Loucy (cell line): ENCODE results near the gene CADM3.

Source experiments
- H2AFZ ChIP-seq: fragments of 200-600 bp; sonication (generic); 2 replicates; pipeline ENCODE4 v1.6.0; 2016; ENCODE audit warnings: antibody characterized with exemption, mild to moderate bottlenecking, low read length, moderate library complexity
- H3F3A ChIP-seq: fragments of 200-600 bp; 2 replicates; pipeline ENCODE4 v1.6.0; 2016; ENCODE audit warnings: antibody characterized with exemption, low read depth, mild to moderate bottlenecking
- H3K27me3 ChIP-seq: fragments of 200-600 bp; sonication (generic); 2 replicates; pipeline ENCODE4 v1.6.1; 2014; ENCODE audit warnings: low read length, mild to moderate bottlenecking; ENCODE audit not compliant: insufficient read depth, poor library complexity, severe bottlenecking
- H3K36me3 ChIP-seq: fragments of 200-600 bp; sonication (generic); 2 replicates; pipeline ENCODE4 v1.6.1; 2016; ENCODE audit warnings: low read length; ENCODE audit not compliant: insufficient read depth
- H3K4me1 ChIP-seq: fragments of 200-600 bp; sonication (generic); 2 replicates; pipeline ENCODE4 v1.5.1; 2014; ENCODE audit warnings: low read length, mild to moderate bottlenecking; ENCODE audit not compliant: insufficient read depth, poor library complexity, severe bottlenecking
- H3K4me2 ChIP-seq: fragments of 200-600 bp; sonication (generic); 2 replicates; pipeline ENCODE4 v1.6.0; 2014; ENCODE audit warnings: antibody characterized with exemption, low read length, low read depth, mild to moderate bottlenecking; ENCODE audit not compliant: poor library complexity, severe bottlenecking
- H3K4me3 ChIP-seq: fragments of 200-600 bp; sonication (generic); 2 replicates; pipeline ENCODE4 v1.5.1; 2014; ENCODE audit warnings: low read length, mild to moderate bottlenecking, mixed read lengths; ENCODE audit not compliant: poor library complexity, severe bottlenecking
- H3K79me2 ChIP-seq: fragments of 200-600 bp; sonication (generic); 2 replicates; pipeline ENCODE4 v1.6.1; 2014; ENCODE audit warnings: low read length; ENCODE audit not compliant: insufficient read depth
- H3K9ac ChIP-seq: fragments of 200-600 bp; sonication (generic); 2 replicates; pipeline ENCODE4 v1.6.0; 2014; ENCODE audit warnings: mild to moderate bottlenecking, low read depth, low read length, moderate library complexity; ENCODE audit not compliant: poor library complexity, severe bottlenecking
- H3K9me2 ChIP-seq: fragments of 200-600 bp; sonication (generic); replicated peaks from 2 replicates; pipeline ENCODE4 v1.6.1; 2016; ENCODE audit warnings: low read depth, low read length, mixed read lengths
- H3K9me3 ChIP-seq: fragments of 200-600 bp; sonication (generic); 2 replicates; pipeline ENCODE4 v1.6.1; 2014; ENCODE audit warnings: mild to moderate bottlenecking, antibody characterized with exemption, low read length, low read depth; ENCODE audit not compliant: insufficient read depth
- H4K20me1 ChIP-seq: fragments of 200-600 bp; sonication (generic); 2 replicates; pipeline ENCODE4 v1.6.0; 2014; ENCODE audit warnings: antibody characterized with exemption, low read length, mild to moderate bottlenecking; ENCODE audit not compliant: insufficient read depth, poor library complexity, severe bottlenecking
- CTCF ChIP-seq: fragments of 200-600 bp; sonication (generic); conservative IDR thresholded peaks from 2 replicates; pipeline ENCODE4 v1.5.1; 2014; ENCODE audit warnings: mild to moderate bottlenecking, antibody characterized with exemption, low read length
- EZH2phosphoT487 ChIP-seq: fragments of 200-600 bp; IDR thresholded peaks from 2 replicates; pipeline ENCODE4 v1.6.1; 2018; ENCODE audit warnings: antibody characterized with exemption, mild to moderate bottlenecking, moderate library complexity, borderline replicate concordance

CADM3 gene

GRCh38 chr1:159208175-159208825, 36.9 kb downstream of the CADM3 start:
- Histone ChIP-seq H2AFZ (no peak overlapping the region), H3K9ac (no peak overlapping the region), H3K9me3 (no peaks in the 10 kb centered on the region), H3K79me2 (no peaks in the 10 kb centered on the region), H3F3A (no peaks in the 10 kb centered on the region), H4K20me1 (no peaks in the 10 kb centered on the region), H3K9me2 (no peaks in the 10 kb centered on the region), H3K27me3 (peaks cover 4% of the 10 kb centered on the region), H3K36me3 (no peaks in the 10 kb centered on the region), H3K4me2 (no peak overlapping the region), H3K4me1 (no peaks in the 10 kb centered on the region), H3K4me3 (no peak overlapping the region)
- TF ChIP-seq EZH2phosphoT487 (no peak), CTCF (no peak)

GRCh38 chr1:159209061-159209460, 37.6 kb downstream of the CADM3 start:
- no peaks in the 10 kb centered on the region for H3K79me2 ChIP-seq
- no peak overlapping the region for H3K4me3 ChIP-seq
- TF ChIP-seq EZH2phosphoT487 (no peak), CTCF (no peak)
- no peaks in the 10 kb centered on the region for H3K36me3 ChIP-seq
- no peak overlapping the region for H3K4me2 ChIP-seq
- peaks cover 4% of the 10 kb centered on the region for H3K4me1 ChIP-seq
- no peak overlapping the region for H3K9ac ChIP-seq
- H3K9me3 ChIP-seq = no peaks in the 10 kb centered on the region
- no peak overlapping the region for H2AFZ ChIP-seq
- no peaks in the 10 kb centered on the region for H3F3A ChIP-seq
- no peaks in the 10 kb centered on the region for H3K9me2 ChIP-seq
- no peaks in the 10 kb centered on the region for H4K20me1 ChIP-seq
- peaks cover 4% of the 10 kb centered on the region for H3K27me3 ChIP-seq

GRCh38 chr1:159211331-159212136, 40.1 kb downstream of the CADM3 start:
- H3K9me3 ChIP-seq = no peaks in the 10 kb centered on the region
- H3K4me2 ChIP-seq = peak overlapping the region; percentile 39
- H3K4me3 ChIP-seq = no peak overlapping the region

More at GRCh38 chr1:159211331-159212136, 40.1 kb downstream of the CADM3 start:
- no peaks in the 10 kb centered on the region for H3K36me3 ChIP-seq
- peak overlapping the region; percentile 0; the same call in 1 of the 2 replicates for H2AFZ ChIP-seq
- H3K79me2 ChIP-seq = no peaks in the 10 kb centered on the region
- no peaks in the 10 kb centered on the region for H3K9me2 ChIP-seq
- no peaks in the 10 kb centered on the region for H4K20me1 ChIP-seq
- TF ChIP-seq EZH2phosphoT487 = no peak
- TF ChIP-seq CTCF = peak; percentile 99
- no peaks in the 10 kb centered on the region for H3F3A ChIP-seq
- H3K27me3 ChIP-seq = no peaks in the 10 kb centered on the region
- no peak overlapping the region for H3K9ac ChIP-seq
- peaks cover 4% of the 10 kb centered on the region for H3K4me1 ChIP-seq
